Measurements from ENCODE around the gene MBP. TPM values are rescaled to one million over a fixed set of nuclear protein-coding genes. Genes with fewer than 3 reads are reported as not detected.

The MBP gene
- total RNA-seq, 1 donor = 80.7 TPM

DNA sequence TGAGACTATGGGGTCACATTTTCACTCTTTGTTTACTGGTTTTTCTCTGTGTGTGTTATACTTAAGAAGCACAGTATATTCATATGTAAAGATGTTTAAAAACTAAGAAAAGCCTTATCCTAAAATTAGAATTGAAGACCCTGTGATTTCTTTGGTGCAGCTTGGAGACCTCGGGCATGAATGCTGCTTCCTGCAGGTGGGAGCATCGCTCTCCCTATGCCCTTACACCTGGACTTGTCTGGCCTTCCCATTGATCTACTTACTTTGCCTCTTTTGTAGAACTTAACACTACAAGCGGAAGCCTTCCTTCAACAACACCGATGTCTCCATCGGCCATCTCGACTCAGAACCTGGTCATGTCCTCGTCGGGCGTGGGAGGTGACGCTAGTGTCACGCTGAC is 195.7 kb downstream of the MBP start:
- no peaks in the 10 kb centered on the region for H3K4me1 ChIP-seq (ENCODE audit: insufficient read depth, low read length)
- no peaks in the 10 kb centered on the region for H3K9me3 ChIP-seq (ENCODE audit: low read depth, low read length)
- no peaks in the 10 kb centered on the region for H3K27me3 ChIP-seq (ENCODE audit: insufficient read depth, low read length)
- H3K4me3 ChIP-seq (ENCODE audit: low read length) = no peak overlapping the region

- no peaks in the 10 kb centered on the region for H3K9me3 ChIP-seq (ENCODE audit: low read depth, low read length)
- no peak overlapping the region for H3K4me3 ChIP-seq (ENCODE audit: low read length)
These were observed 196.8 kb downstream of the MBP start for GRCh38 chr18:76935722-76936337.

GRCh38 chr18:76932026-76932819 is 200.4 kb downstream of the MBP start:
- no peaks in the 10 kb centered on the region for H3K9me3 ChIP-seq (ENCODE audit: low read depth, low read length)
- H3K27me3 ChIP-seq (ENCODE audit: insufficient read depth, low read length) = no peaks in the 10 kb centered on the region
- H3K4me3 ChIP-seq (ENCODE audit: low read length) = no peak overlapping the region
- H3K4me1 ChIP-seq (ENCODE audit: insufficient read depth, low read length) = no peaks in the 10 kb centered on the region

More at GRCh38 chr18:76935722-76936337, 196.8 kb downstream of the MBP start:
- no peaks in the 10 kb centered on the region for H3K27me3 ChIP-seq (ENCODE audit: insufficient read depth, low read length)
- no peaks in the 10 kb centered on the region for H3K4me1 ChIP-seq (ENCODE audit: insufficient read depth, low read length)

- Histone ChIP-seq H3K27me3 (ENCODE audit: insufficient read depth, low read length) (no peaks in the 10 kb centered on the region), H3K9me3 (ENCODE audit: low read depth, low read length) (no peaks in the 10 kb centered on the region), H3K4me1 (ENCODE audit: insufficient read depth, low read length) (no peaks in the 10 kb centered on the region), H3K4me3 (ENCODE audit: low read length) (no peak overlapping the region)
These were observed 201.4 kb downstream of the MBP start for GRCh38 chr18:76931171-76931570.

Other genes starting within 250 kb of the MBP start
- under 0.01 TPM for gene GALR1, start 117.1 kb upstream of the MBP start, total RNA-seq